SK-N-SH treated with all-trans-retinoic acid at 6 μM for 48 hours (cell line): Measurements from ENCODE around the gene KRT74.

Experiments used
- ATAC-seq: fragments of 200-7000 bp; cut with Tn5 transposase; 3 replicates; pipeline ENCODE4 v1.9.1; 2020; ENCODE audit warnings: mild to moderate bottlenecking, moderate library complexity
- ARNTL ChIP-seq: fragments of 450-650 bp; formaldehyde crosslinking; IDR thresholded peaks from 2 replicates; pipeline ENCODE4 v1.5.0; 2020; ENCODE audit warnings: low read depth, mild to moderate bottlenecking, moderate library complexity, borderline replicate concordance
- BACH2 ChIP-seq: fragments of 250-450 bp; sonication (Bioruptor Pico); IDR thresholded peaks from 2 replicates; pipeline ENCODE4 v1.9.0; 2021; ENCODE audit warnings: mild to moderate bottlenecking, borderline replicate concordance
- CREB5 ChIP-seq: fragments of 250-450 bp; sonication (Bioruptor Pico); IDR thresholded peaks from 2 replicates; pipeline ENCODE4 v1.5.1; 2020; ENCODE audit warnings: low read depth, mild to moderate bottlenecking, moderate library complexity
- CSDC2 ChIP-seq: fragments of 250-450 bp; sonication (Bioruptor Pico); IDR thresholded peaks from 2 replicates; pipeline ENCODE4 v1.5.0; 2020; ENCODE audit warnings: mild to moderate bottlenecking, moderate library complexity
- CSRNP3 ChIP-seq: fragments of 250-450 bp; sonication (Bioruptor Pico); IDR thresholded peaks from 2 replicates; pipeline ENCODE4 v1.5.1; 2021; ENCODE audit warnings: mild to moderate bottlenecking, moderate library complexity
- ESRRG ChIP-seq: fragments of 250-450 bp; sonication (Bioruptor Pico); IDR thresholded peaks from 2 replicates; pipeline ENCODE4 v1.6.1; 2021; ENCODE audit warnings: mild to moderate bottlenecking
- GLIS3 ChIP-seq: fragments of 250-450 bp; sonication (Bioruptor Pico); IDR thresholded peaks from 2 replicates; pipeline ENCODE4 v1.5.0; 2020; ENCODE audit warnings: mild to moderate bottlenecking, moderate library complexity
- ISL1 ChIP-seq: fragments of 250-450 bp; sonication (Bioruptor Pico); IDR thresholded peaks from 2 replicates; pipeline ENCODE4 v2.1.2; 2022; ENCODE audit warnings: mild to moderate bottlenecking, moderate library complexity
- OSR1 ChIP-seq: fragments of 250-450 bp; sonication (Bioruptor Pico); IDR thresholded peaks from 2 replicates; pipeline ENCODE4 v1.8.0; 2022; ENCODE audit warnings: moderate library complexity, mild to moderate bottlenecking, inconsistent platforms
- PATZ1 ChIP-seq: fragments of 250-450 bp; sonication (Bioruptor Pico); IDR thresholded peaks from 2 replicates; pipeline ENCODE4 v1.8.0; 2020; ENCODE audit warnings: mild to moderate bottlenecking, moderate library complexity, borderline replicate concordance
- POU6F1 ChIP-seq: fragments of 250-450 bp; sonication (Bioruptor Pico); IDR thresholded peaks from 2 replicates; pipeline ENCODE4 v1.8.0; 2021; ENCODE audit warnings: low read depth, mild to moderate bottlenecking, moderate library complexity, borderline replicate concordance
- PPARA ChIP-seq: fragments of 250-450 bp; sonication (Bioruptor Pico); IDR thresholded peaks from 2 replicates; pipeline ENCODE4 v1.5.0; 2020; ENCODE audit warnings: mild to moderate bottlenecking, borderline replicate concordance
- TCF4 ChIP-seq: fragments of 250-450 bp; sonication (Bioruptor Pico); IDR thresholded peaks from 2 replicates; pipeline ENCODE4 v1.8.0; 2021; ENCODE audit warnings: mild to moderate bottlenecking, moderate library complexity, borderline replicate concordance
- TOX ChIP-seq: fragments of 250-450 bp; sonication (Bioruptor Pico); IDR thresholded peaks from 2 replicates; pipeline ENCODE4 v1.8.0; 2021; ENCODE audit warnings: mild to moderate bottlenecking, moderate library complexity, borderline replicate concordance
- TSHZ2 ChIP-seq: fragments of 250-450 bp; sonication (Bioruptor Pico); IDR thresholded peaks from 2 replicates; pipeline ENCODE4 v1.5.0; 2020; ENCODE audit warnings: mild to moderate bottlenecking, moderate library complexity
- ZC3H10 ChIP-seq: fragments of 250-450 bp; sonication (Bioruptor Pico); IDR thresholded peaks from 2 replicates; pipeline ENCODE4 v1.5.1; 2021; ENCODE audit warnings: mild to moderate bottlenecking, moderate library complexity
- ZFP3 ChIP-seq: fragments of 250-450 bp; sonication (Bioruptor Pico); IDR thresholded peaks from 2 replicates; pipeline ENCODE4 v1.5.0; 2020; ENCODE audit warnings: mild to moderate bottlenecking, moderate library complexity
- ZFP30 ChIP-seq: fragments of 450-650 bp; formaldehyde crosslinking; IDR thresholded peaks from 2 replicates; pipeline ENCODE4 v1.5.0; 2022; ENCODE audit warnings: mild to moderate bottlenecking, moderate library complexity
- ZNF565 ChIP-seq: fragments of 450-650 bp; formaldehyde crosslinking; conservative IDR thresholded peaks from 2 replicates; pipeline ENCODE4 v1.5.0; 2020; ENCODE audit warnings: low read depth, mild to moderate bottlenecking, moderate library complexity
- ZNF70 ChIP-seq: fragments of 450-650 bp; formaldehyde crosslinking; IDR thresholded peaks from 2 replicates; pipeline ENCODE4 v1.5.0; 2020; ENCODE audit warnings: mild to moderate bottlenecking, moderate library complexity
- ZNF8 ChIP-seq: fragments of 450-650 bp; formaldehyde crosslinking; IDR thresholded peaks from 2 replicates; pipeline ENCODE4 v1.5.0; 2020; ENCODE audit warnings: mild to moderate bottlenecking, moderate library complexity

The KRT74 gene

GRCh38 chr12:52540531-52540930 lies 33.1 kb downstream of the KRT74 start:
- TF ChIP-seq ZC3H10 (CRISPR knock-in tag), result no peak
- no peak for TF ChIP-seq GLIS3 (CRISPR knock-in tag)
- no peak for TF ChIP-seq ARNTL (CRISPR knock-in tag)
- no peak for TF ChIP-seq ZNF70
- TF ChIP-seq PATZ1, result no peak
- ATAC-seq, result no peak

GRCh38 chr12:52539821-52540173 lies 33.8 kb downstream of the KRT74 start:
- TF ChIP-seq POU6F1 (CRISPR knock-in tag) (no peak), CSDC2 (CRISPR knock-in tag) (no peak), GLIS3 (CRISPR knock-in tag) (no peak), ZFP30 (no peak), ISL1 (CRISPR knock-in tag) (no peak), BACH2 (CRISPR knock-in tag) (no peak), TOX (CRISPR knock-in tag) (no peak), CREB5 (CRISPR knock-in tag) (no peak), TSHZ2 (CRISPR knock-in tag) (no peak), TCF4 (CRISPR knock-in tag) (no peak), ZFP3 (CRISPR knock-in tag) (no peak), ZNF70 (no peak), PPARA (no peak), ZNF8 (CRISPR knock-in tag) (no peak), ARNTL (CRISPR knock-in tag) (no peak), OSR1 (CRISPR knock-in tag) (no peak), CSRNP3 (CRISPR knock-in tag) (no peak), PATZ1 (no peak)
- ATAC-seq, result no peak

- ATAC-seq, result no peak
- TF ChIP-seq ZNF70 (no peak), ESRRG (CRISPR knock-in tag) (no peak), GLIS3 (CRISPR knock-in tag) (no peak), ZFP30 (no peak), OSR1 (CRISPR knock-in tag) (no peak), TCF4 (CRISPR knock-in tag) (no peak), PATZ1 (no peak), CSRNP3 (CRISPR knock-in tag) (no peak), ARNTL (CRISPR knock-in tag) (no peak), BACH2 (CRISPR knock-in tag) (no peak), ZC3H10 (CRISPR knock-in tag) (no peak), ZNF565 (CRISPR knock-in tag) (no peak), TOX (CRISPR knock-in tag) (no peak)
These were observed 34.4 kb downstream of the KRT74 start for GRCh38 chr12:52539083-52539820.
